HepG2 (cell line): ENCODE results near the gene OPALIN. TPM values are rescaled to one million over a fixed set of nuclear protein-coding genes. Genes with fewer than 3 reads are reported as not detected.

Source experiments
- ATAC-seq: fragments of 200-7000 bp; cut with Tn5 transposase; 3 replicates; pipeline ENCODE4 v1.9.1; 2020; ENCODE audit warnings: mild to moderate bottlenecking, moderate library complexity
- BruUV-seq: library from RNA; stranded (reverse); fragments of 400-500 nt; replicated peaks from 2 replicates; lab custom pipeline; 2021; lab: Mats Ljungman, UMichigan
- CTCF ChIA-PET: fragments of 300-600 bp; formaldehyde crosslinking; extraction: SDS; loops from one replicate; lab custom pipeline; 2021; ENCODE audit warnings: low total read pairs, inconsistent platforms, low intra/inter-chr PET ratio; lab: Yijun Ruan, JAX
- POLR2A ChIA-PET: fragments of 350-600 bp; sonication (Branson Sonifier 250); formaldehyde crosslinking; loops from one replicate; lab custom pipeline; 2020; ENCODE audit warnings: antibody characterized with exemption, inconsistent platforms; lab: Yijun Ruan, JAX
- DNase-seq: peaks from one replicate; pipeline ENCODE4 v3.0.0-alpha.2; 2015; ENCODE audit warnings: low spot score
- FAIRE-seq: peaks from 3 replicates; lab custom pipeline; 2011; peaks lifted over from hg19 to GRCh38; lab: Jason Lieb, UNC
- H2AFZ ChIP-seq: one replicate; pipeline ENCODE4 v1.6.1; 2011; ENCODE audit warnings: low read length, inconsistent platforms
- H3K27ac ChIP-seq: fragments of 300-600 bp; 3 replicates; pipeline ENCODE4 v1.8.0; 2011; ENCODE audit warnings: mixed run types, mild to moderate bottlenecking, mixed read lengths, low read length, inconsistent platforms; ENCODE audit not compliant: insufficient read depth; ENCODE audit errors: extremely low read length
- H3K27me3 ChIP-seq, 2 experiments: fragments of 200-600 bp in 1 of 2; 2 replicates in 1 of 2; 3 replicates in 1 of 2; pipeline versions ENCODE4 v1.6.0 to v1.8.0; 2011; ENCODE audit warnings: low read length in 2 of 2, mild to moderate bottlenecking in 2 of 2, moderate library complexity in 2 of 2, inconsistent platforms in 1 of 2; ENCODE audit not compliant: insufficient read depth in 2 of 2, control insufficient read depth in 1 of 2
- H3K36me3 ChIP-seq, 2 experiments: fragments of 200-600 bp in 1 of 2; replicated peaks in 1 of 2; 2 replicates in 1 of 2; 3 replicates in 1 of 2; pipeline versions ENCODE4 v1.5.1 to v1.8.0; 2011; ENCODE audit warnings: low read length in 2 of 2, inconsistent platforms in 1 of 2; ENCODE audit not compliant: insufficient read depth in 2 of 2, control insufficient read depth in 1 of 2
- H3K4me1 ChIP-seq: 2 replicates; pipeline ENCODE4 v1.5.1; 2012; ENCODE audit warnings: low read length, inconsistent platforms; ENCODE audit not compliant: insufficient read depth
- H3K4me2 ChIP-seq: 2 replicates; pipeline ENCODE4 v1.6.0; 2011; ENCODE audit warnings: low read depth, low read length, inconsistent platforms
- H3K4me3 ChIP-seq, 3 experiments: fragments of 200-600 bp in 1 of 3; sonication (generic), shearing (Covaris generic) in 1 of 3; replicated peaks in 1 of 3; 2 replicates each; pipeline ENCODE4 v1.5.1; 2011 to 2016; ENCODE audit warnings: low read length in 3 of 3, inconsistent platforms in 2 of 3, low read depth in 2 of 3, mild to moderate bottlenecking in 2 of 3, control low read depth in 1 of 3, mixed read lengths in 1 of 3; ENCODE audit not compliant: insufficient read depth in 1 of 3
- H3K79me2 ChIP-seq: one replicate; pipeline ENCODE4 v1.6.1; 2011; ENCODE audit warnings: low read length, inconsistent platforms; ENCODE audit not compliant: insufficient read depth
- H3K9ac ChIP-seq: 2 replicates; pipeline ENCODE4 v1.6.0; 2011; ENCODE audit warnings: mild to moderate bottlenecking, low read depth, low read length, inconsistent platforms; ENCODE audit not compliant: insufficient read depth
- H3K9me3 ChIP-seq: 2 replicates; pipeline ENCODE4 v1.5.1; 2012; ENCODE audit warnings: mild to moderate bottlenecking, low read length
- H4K20me1 ChIP-seq: 2 replicates; pipeline ENCODE4 v1.6.0; 2011; ENCODE audit warnings: inconsistent platforms, mild to moderate bottlenecking, low read length, moderate library complexity; ENCODE audit not compliant: insufficient read depth
- CBX1 ChIP-seq: IDR thresholded peaks from one replicate; pipeline ENCODE4 v1.6.1; 2016; ENCODE audit warnings: antibody characterized with exemption, low read depth
- HDAC1 ChIP-seq: sonication (generic); formaldehyde crosslinking; IDR thresholded peaks from 2 replicates; pipeline ENCODE4 v1.5.1; 2020; ENCODE audit warnings: mild to moderate bottlenecking, missing genetic modification reagents
- IRF1 ChIP-seq: sonication (generic); formaldehyde crosslinking; IDR thresholded peaks from 2 replicates; pipeline ENCODE4 v1.4.0; 2020; ENCODE audit warnings: low read depth, mild to moderate bottlenecking, missing genetic modification reagents
- MAZ ChIP-seq, 2 experiments: sonication (generic) in 1 of 2; formaldehyde crosslinking in 1 of 2; IDR thresholded peaks; 2 replicates each; pipeline versions ENCODE4 v1.5.0 to v1.6.1; 2012 to 2020; ENCODE audit warnings: low read depth in 2 of 2, mild to moderate bottlenecking in 2 of 2, borderline replicate concordance in 1 of 2, improper control_type of control experiment in 1 of 2, low read length in 1 of 2, missing genetic modification reagents in 1 of 2, moderate library complexity in 1 of 2
- MIER3 ChIP-seq: IDR thresholded peaks from 2 replicates; pipeline ENCODE4 v1.6.1; 2016; ENCODE audit warnings: missing compliant biosample characterization, borderline replicate concordance
- NFE2L2 ChIP-seq: fragments of 150-350 bp; IDR thresholded peaks from 2 replicates; pipeline ENCODE4 v1.6.1; 2014; ENCODE audit warnings: low read length
- NRL ChIP-seq: sonication (generic); formaldehyde crosslinking; IDR thresholded peaks from 2 replicates; pipeline ENCODE4 v1.5.0; 2020; ENCODE audit warnings: missing genetic modification reagents, mild to moderate bottlenecking, moderate library complexity, borderline replicate concordance
- SMYD3 ChIP-seq: sonication (generic); formaldehyde crosslinking; IDR thresholded peaks from 2 replicates; pipeline ENCODE4 v1.8.1; 2023; ENCODE audit warnings: mild to moderate bottlenecking, missing genetic modification reagents
- SP1 ChIP-seq, 2 experiments: fragments of 450-650 bp in 1 of 2; sonication (generic) in 1 of 2; formaldehyde crosslinking in 1 of 2; IDR thresholded peaks; 2 replicates each; pipeline versions ENCODE4 v1.4.0 to v1.6.1; 2016 to 2020; ENCODE audit warnings: missing genetic modification reagents in 1 of 2
- TBX3 ChIP-seq: fragments of 450-650 bp; IDR thresholded peaks from 2 replicates; pipeline ENCODE4 v1.6.1; 2017; ENCODE audit warnings: antibody characterized with exemption, mild to moderate bottlenecking, inconsistent platforms, borderline replicate concordance
- ZBTB2 ChIP-seq: sonication (generic); formaldehyde crosslinking; IDR thresholded peaks from 2 replicates; pipeline ENCODE4 v1.8.0; 2022; ENCODE audit warnings: low read depth, missing genetic modification reagents
- ZBTB37 ChIP-seq: sonication (generic); formaldehyde crosslinking; IDR thresholded peaks from 2 replicates; pipeline ENCODE4 v1.4.0; 2020; ENCODE audit warnings: mild to moderate bottlenecking, missing genetic modification reagents
- ZFAT ChIP-seq: sonication (generic); formaldehyde crosslinking; conservative IDR thresholded peaks from 2 replicates; pipeline ENCODE4 v1.8.1; 2023; ENCODE audit warnings: missing genetic modification reagents, inconsistent platforms
- ZNF543 ChIP-seq: sonication (generic); formaldehyde crosslinking; IDR thresholded peaks from 2 replicates; pipeline ENCODE4 v1.4.0; 2020; ENCODE audit warnings: mild to moderate bottlenecking, missing genetic modification reagents
- ZNF639 ChIP-seq: conservative IDR thresholded peaks from 2 replicates; pipeline ENCODE4 v1.6.1; 2018; ENCODE audit warnings: missing genetic modification reagents
- ZNF784 ChIP-seq: sonication (generic); formaldehyde crosslinking; IDR thresholded peaks from 2 replicates; pipeline ENCODE4 v1.5.1; 2020; ENCODE audit warnings: missing genetic modification reagents, mild to moderate bottlenecking, borderline replicate concordance
- WGBS: methylation state at CpG from one replicate; pipeline ENCODE4 v1.1.6; 2017; ENCODE audit warnings: low lambda C conversion rate; 5-methylcytosine and 5-hydroxymethylcytosine counted together
- in situ Hi-C: cut with HindIII; loops from 2 replicates; pipeline ENCODE4 v1.10.0; 2017; ENCODE audit warnings: low pct_unique_long_range_greater_than_20kb; ENCODE audit not compliant: extremely low pct_ligation_motif_present
- intact Hi-C: fragments of 100-400 bp; cut with micrococcal nuclease; formaldehyde crosslinking; loops from one replicate; pipeline ENCODE4 v1.10.0; 2022; ENCODE audit not compliant: unreplicated experiment
- polyA plus RNA-seq, 8 experiments: library from polyadenylated mRNA; depleted of rRNA in 3 of 8; stranded (reverse) in 7 of 8; unstranded in 1 of 8; fragments of >200 nt; fragmentation: Illumina TruSeq in 4 of 8; extraction: Trizol in 4 of 8; gene quantifications; 2 replicates each; pipeline versions ENCODE4 v1.2.1 to v1.2.3, GENCODE V29; 2011 to 2016; ENCODE audit warnings: low read depth in 4 of 8, missing spikeins in 1 of 8, mixed read lengths in 1 of 8; ENCODE audit not compliant: insufficient read depth in 1 of 8
- total RNA-seq, 5 experiments: library from RNA; depleted of rRNA; stranded (reverse); fragments of >200 nt; fragmentation: Illumina TruSeq; extraction: Trizol; gene quantifications; 2 replicates each; pipeline ENCODE4 v1.2.3, GENCODE V29; 2016; ENCODE audit warnings: low read depth in 1 of 5
- TF ChIP-seq, protein P1 (sequence below): sonication (generic); formaldehyde crosslinking; IDR thresholded peaks from 2 replicates; pipeline ENCODE4 v1.5.0; 2020; ENCODE audit warnings: mild to moderate bottlenecking, low read depth, missing genetic modification reagents, borderline replicate concordance

Gene OPALIN
- total and polyA plus RNA-seq, 2 of the 13 experiments (the other 11 are each of a cell fraction or from before 2014, with no cell fraction given): not detected

DNA sequence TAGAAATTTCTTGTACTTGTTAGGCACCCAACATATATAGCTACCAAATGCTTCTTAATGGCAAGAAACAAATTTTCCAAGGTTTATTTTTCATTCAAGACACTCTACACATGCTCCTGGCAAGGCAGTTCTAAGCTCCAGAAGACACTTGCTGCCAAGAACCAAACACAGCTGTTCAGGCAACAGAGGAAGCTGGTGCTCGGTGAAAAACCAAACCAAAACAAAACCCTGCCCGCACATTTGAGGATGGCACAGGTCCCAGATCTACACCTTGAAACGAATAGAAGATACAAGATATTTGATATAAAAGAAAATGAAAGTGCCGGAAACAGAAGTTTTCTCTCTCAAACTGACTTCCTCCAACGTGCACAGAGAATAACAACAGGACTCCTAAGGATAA is 59.4 kb downstream of the OPALIN start (continued):
- TF ChIP-seq NFE2L2 (no peak), SP1 (IDR thresholded peaks at IDR 0.05) (no peak), SP1 (CRISPR knock-in tag; IDR thresholded peaks at IDR 0.05) (no peak), SMYD3 (CRISPR knock-in tag) (no peak), IRF1 (CRISPR knock-in tag) (no peak)

- ChIA-PET CTCF (no interaction called here), POLR2A (no interaction called here)
- ATAC-seq (no peak), DNase-seq (no peak), FAIRE-seq (no peak)
- intact Hi-C loops: no loop called here
- Histone ChIP-seq H3K79me2 (no peaks in the 10 kb centered on the region), H3K4me3 (no peak overlapping the region), H3K27ac (no peak overlapping the region), H3K4me2 (no peak overlapping the region), H2AFZ (no peak overlapping the region), H4K20me1 (no peaks in the 10 kb centered on the region), H3K36me3 (no peaks in the 10 kb centered on the region), H3K9ac (no peak overlapping the region), H3K4me1 (peaks cover 8% of the 10 kb centered on the region), H3K9me3 (no peaks in the 10 kb centered on the region), H3K27me3 (peaks cover 0 to 22% of the 10 kb centered on the region in 2 experiments; a peak in 3 of 5 replicates)
- in situ Hi-C loops: loop anchor here (5.0 kb wide), 2 partner anchors 71 to 281 kb away; no protein-coding TSS in a partner anchor
- BruUV-seq: no TSS peak
- 32% methylated on average over 3 of the region's 3 CpGs for WGBS
- TF ChIP-seq ZBTB37 (CRISPR knock-in tag): no peak
- TF ChIP-seq, protein P1, sequence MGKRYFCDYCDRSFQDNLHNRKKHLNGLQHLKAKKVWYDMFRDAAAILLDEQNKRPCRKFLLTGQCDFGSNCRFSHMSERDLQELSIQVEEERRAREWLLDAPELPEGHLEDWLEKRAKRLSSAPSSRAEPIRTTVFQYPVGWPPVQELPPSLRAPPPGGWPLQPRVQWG (CRISPR knock-in tag): no peak
- TF ChIP-seq ZNF639 (CRISPR knock-in tag): no peak
- no peak for TF ChIP-seq TBX3
- no peak for TF ChIP-seq ZFAT
- no peak for TF ChIP-seq HDAC1 (CRISPR knock-in tag)
- no peak for TF ChIP-seq MIER3 (CRISPR knock-in tag)
- TF ChIP-seq CBX1: no peak
- no peak for TF ChIP-seq ZNF784 (CRISPR knock-in tag)
- no peak for TF ChIP-seq NRL (CRISPR knock-in tag)
- TF ChIP-seq ZBTB2 (CRISPR knock-in tag): no peak
- no peak for TF ChIP-seq MAZ (IDR thresholded peaks at IDR 0.05; ENCODE audit: borderline replicate concordance, low read depth, low read length)
- no peak for TF ChIP-seq MAZ (CRISPR knock-in tag; IDR thresholded peaks at IDR 0.05; ENCODE audit: low read depth)
- no peak for TF ChIP-seq ZNF543 (CRISPR knock-in tag)
Measured at GRCh38 chr10:96298362-96298761, 60.4 kb downstream of the OPALIN start.
